ENCODE data around the gene CAB39. TPM values are rescaled to one million over a fixed set of nuclear protein-coding genes. Genes with fewer than 3 reads are reported as not detected.

The CAB39 gene
- total and polyA plus RNA-seq, 2 donors (not counting 3 experiments of a cell fraction or from before 2014, with no cell fraction given), result 25.7 to 53.7 TPM

DNA sequence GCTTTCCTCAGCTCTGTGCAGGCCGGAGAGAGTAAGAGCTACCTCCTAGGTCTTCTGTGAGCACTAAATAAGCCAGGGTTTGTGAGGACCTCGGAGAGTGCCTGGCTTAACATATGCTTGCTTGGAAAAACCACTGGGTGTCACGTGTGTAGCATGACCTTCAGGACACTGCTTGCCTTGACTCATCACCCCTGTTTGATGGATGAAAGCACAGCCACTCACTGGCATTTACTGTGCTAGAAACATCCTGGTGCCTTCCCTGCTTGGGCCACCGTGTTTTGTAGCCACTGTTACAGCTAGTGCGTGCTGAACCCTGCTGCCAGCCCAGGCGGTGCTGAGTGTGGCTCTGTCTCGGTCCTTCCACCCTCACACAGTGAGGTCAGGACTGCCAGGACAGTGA, 117.3 kb downstream of the CAB39 start:
- Histone ChIP-seq H3K4me1 (ENCODE audit: control insufficient read depth, extremely low read depth, insufficient read depth, low read length) (no peaks in the 10 kb centered on the region), H3K79me2 (ENCODE audit: control insufficient read depth, insufficient read depth, low read length) (no peaks in the 10 kb centered on the region), H3K9ac (replicated peaks; ENCODE audit: extremely low read depth, insufficient read depth, low read length) (no peak overlapping the region), H3K9me1 (replicated peaks; ENCODE audit: control insufficient read depth, extremely low read depth, insufficient read depth, low read length) (no peaks in the 10 kb centered on the region), H3K9me3 (replicated peaks; ENCODE audit: control insufficient read depth, insufficient read depth, low read length) (no peaks in the 10 kb centered on the region), H4K20me1 (replicated peaks; ENCODE audit: control insufficient read depth, extremely low read depth, insufficient read depth, low read length) (no peaks in the 10 kb centered on the region), H3K4me2 (ENCODE audit: insufficient read depth, low read length) (no peak overlapping the region), H3K36me3 (ENCODE audit: control insufficient read depth in 2 of 2, extremely low read depth in 1 of 2, insufficient read depth in 2 of 2, low read length in 2 of 2) (no peaks in the 10 kb centered on the region), H3K27me3 (ENCODE audit: control insufficient read depth in 2 of 2, insufficient read depth in 2 of 2, low read length in 2 of 2) (peaks cover 11 to 27% of the 10 kb centered on the region in 2 experiments), H3K27ac (ENCODE audit: insufficient read depth, low read depth, low read length) (no peak overlapping the region), H2AFZ (ENCODE audit: low read depth, low read length) (no peak overlapping the region), H3K4me3 (replicated peaks in 1 of 3; ENCODE audit: insufficient read depth in 1 of 3, low read depth in 1 of 3, low read length in 3 of 3) (no peak overlapping the region)
- FAIRE-seq (no peak), DNase-seq (ENCODE audit: low read depth, low spot score) (no peak)
- intact Hi-C loops (cut with micrococcal nuclease) (no loop called here), dilution Hi-C loops (cut with MboI; ENCODE audit: extremely low pct_ligation_motif_present, low sequenced_read_pairs) (no loop called here)
- BruUV-seq (replicated peaks), result no TSS peak
- ChIA-PET POLR2A (no interaction called here), CTCF (no interaction called here)
- TF ChIP-seq POLR2A (IDR thresholded peaks at IDR 0.05; ENCODE audit: low read depth, low read length) (no peak), EZH2 (IDR thresholded peaks at IDR 0.05; ENCODE audit: borderline replicate concordance, low read depth, low read length, severe bottlenecking) (no peak), GATA2 (IDR thresholded peaks at IDR 0.05; ENCODE audit: insufficient read depth, insufficient read length, low read depth, low read length) (no peak), POLR2AphosphoS5 (IDR thresholded peaks at IDR 0.05; ENCODE audit: insufficient read depth, low read depth, low read length) (no peak), JUN (IDR thresholded peaks at IDR 0.05; ENCODE audit: borderline replicate concordance, insufficient read depth, insufficient read length, low read depth) (no peak), MYC (IDR thresholded peaks at IDR 0.05; ENCODE audit: low read depth, low read length) (no peak), FOS (IDR thresholded peaks at IDR 0.05; ENCODE audit: borderline replicate concordance, insufficient read depth, low read length) (no peak)
- TF ChIP-seq, protein P1, sequence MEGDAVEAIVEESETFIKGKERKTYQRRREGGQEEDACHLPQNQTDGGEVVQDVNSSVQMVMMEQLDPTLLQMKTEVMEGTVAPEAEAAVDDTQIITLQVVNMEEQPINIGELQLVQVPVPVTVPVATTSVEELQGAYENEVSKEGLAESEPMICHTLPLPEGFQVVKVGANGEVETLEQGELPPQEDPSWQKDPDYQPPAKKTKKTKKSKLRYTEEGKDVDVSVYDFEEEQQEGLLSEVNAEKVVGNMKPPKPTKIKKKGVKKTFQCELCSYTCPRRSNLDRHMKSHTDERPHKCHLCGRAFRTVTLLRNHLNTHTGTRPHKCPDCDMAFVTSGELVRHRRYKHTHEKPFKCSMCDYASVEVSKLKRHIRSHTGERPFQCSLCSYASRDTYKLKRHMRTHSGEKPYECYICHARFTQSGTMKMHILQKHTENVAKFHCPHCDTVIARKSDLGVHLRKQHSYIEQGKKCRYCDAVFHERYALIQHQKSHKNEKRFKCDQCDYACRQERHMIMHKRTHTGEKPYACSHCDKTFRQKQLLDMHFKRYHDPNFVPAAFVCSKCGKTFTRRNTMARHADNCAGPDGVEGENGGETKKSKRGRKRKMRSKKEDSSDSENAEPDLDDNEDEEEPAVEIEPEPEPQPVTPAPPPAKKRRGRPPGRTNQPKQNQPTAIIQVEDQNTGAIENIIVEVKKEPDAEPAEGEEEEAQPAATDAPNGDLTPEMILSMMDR (IDR thresholded peaks at IDR 0.05; ENCODE audit: extremely low read depth in 1 of 2, insufficient read depth in 1 of 2, low read depth in 1 of 2, low read length in 2 of 2), result no peak
- TF ChIP-seq, protein P2, sequence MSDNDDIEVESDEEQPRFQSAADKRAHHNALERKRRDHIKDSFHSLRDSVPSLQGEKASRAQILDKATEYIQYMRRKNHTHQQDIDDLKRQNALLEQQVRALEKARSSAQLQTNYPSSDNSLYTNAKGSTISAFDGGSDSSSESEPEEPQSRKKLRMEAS (IDR thresholded peaks at IDR 0.05; ENCODE audit: insufficient read depth, insufficient read length), result no peak

Measured in endothelial cell of umbilical vein (primary cell).